Measurements from ENCODE around the gene CTU2. TPM values are rescaled to one million over a fixed set of nuclear protein-coding genes. Genes with fewer than 3 reads are reported as not detected.

The CTU2 gene
- total RNA-seq, 1 experiment from 2014 or later: 52.4 TPM

GRCh38 chr16:88706229-88706964 lies at the start of gene CTU2, which contains the start of gene RNF166 (continued):
- TF ChIP-seq ARID4B (CRISPR knock-in tag; IDR thresholded peaks at IDR 0.05; ENCODE audit: borderline replicate concordance): peak; percentile 95
- peak; percentile 97 for TF ChIP-seq ZBTB21 (CRISPR knock-in tag; IDR thresholded peaks at IDR 0.05; ENCODE audit: borderline replicate concordance)
- TF ChIP-seq ZNF532 (CRISPR knock-in tag; IDR thresholded peaks at IDR 0.05; ENCODE audit: borderline replicate concordance): no peak
- TF ChIP-seq USF2 (CRISPR knock-in tag; IDR thresholded peaks at IDR 0.05): peak; percentile 85
- peak; percentile 90 for TF ChIP-seq HMGXB4 (CRISPR knock-in tag; IDR thresholded peaks at IDR 0.05)
- TF ChIP-seq ETV6 (CRISPR knock-in tag; IDR thresholded peaks at IDR 0.05): peak; percentile 86; the same call in 1 of the 2 replicates
- peak; percentile 85 for TF ChIP-seq E2F5 (CRISPR knock-in tag; IDR thresholded peaks at IDR 0.05)
- TF ChIP-seq IRF1 (CRISPR knock-in tag; IDR thresholded peaks at IDR 0.05): 0 out of 2 replicates have a peak, but pooled peaks have one; percentile 45

GRCh38 chr16:88657371-88657770 lies 48.9 kb upstream of the CTU2 start:
- peaks cover 14% of the 10 kb centered on the region for H3K4me1 Mint-ChIP-seq
- no peak overlapping the region for H3K27ac Mint-ChIP-seq
- CTCF ChIA-PET: interaction anchor here (0.9 to 1.7 kb wide), 3 partner anchors 15 to 80 kb away, joined by 3 to 6 read pairs (median 5); no protein-coding TSS in a partner anchor
- no peaks in the 10 kb centered on the region for H3K9me3 Mint-ChIP-seq
- H3K36me3 Mint-ChIP-seq: peaks cover 11% of the 10 kb centered on the region; the same call in 1 of the 2 replicates
- no peaks in the 10 kb centered on the region for H3K27me3 Mint-ChIP-seq (ENCODE audit: low read depth)
- ATAC-seq: no peak
- POLR2A ChIA-PET: no interaction called here
- H3K4me3 Mint-ChIP-seq: no peak overlapping the region
- no peak for DNase-seq (ENCODE audit: low spot score)
- TF ChIP-seq ZNF138 (CRISPR knock-in tag; conservative IDR thresholded peaks at IDR 0.05): no peak
- TF ChIP-seq ARID4B (CRISPR knock-in tag; IDR thresholded peaks at IDR 0.05; ENCODE audit: borderline replicate concordance): no peak
- no peak for TF ChIP-seq SP1 (CRISPR knock-in tag; conservative IDR thresholded peaks at IDR 0.05)
- TF ChIP-seq ZSCAN18 (CRISPR knock-in tag; IDR thresholded peaks at IDR 0.05): no peak
- TF ChIP-seq GABPB1 (CRISPR knock-in tag; IDR thresholded peaks at IDR 0.05): no peak
- no peak for TF ChIP-seq GTF2I (CRISPR knock-in tag; conservative IDR thresholded peaks at IDR 0.05)
